GM19239 (cell line): ENCODE results near the gene OSBPL6.
"Not testable (repeated sequence)": the region's sequence is repeated elsewhere in the genome, so short reads cannot be mapped to it uniquely, and the experiment has no call there.

ENCODE experiments used
- DNase-seq: peaks from one replicate; pipeline ENCODE4 v3.0.0; 2011; ENCODE audit warnings: low spot score; ENCODE audit not compliant: insufficient read length
- FAIRE-seq: peaks from 2 replicates; lab custom pipeline; 2011; peaks lifted over from hg19 to GRCh38; lab: Jason Lieb, UNC

The OSBPL6 gene

DNA sequence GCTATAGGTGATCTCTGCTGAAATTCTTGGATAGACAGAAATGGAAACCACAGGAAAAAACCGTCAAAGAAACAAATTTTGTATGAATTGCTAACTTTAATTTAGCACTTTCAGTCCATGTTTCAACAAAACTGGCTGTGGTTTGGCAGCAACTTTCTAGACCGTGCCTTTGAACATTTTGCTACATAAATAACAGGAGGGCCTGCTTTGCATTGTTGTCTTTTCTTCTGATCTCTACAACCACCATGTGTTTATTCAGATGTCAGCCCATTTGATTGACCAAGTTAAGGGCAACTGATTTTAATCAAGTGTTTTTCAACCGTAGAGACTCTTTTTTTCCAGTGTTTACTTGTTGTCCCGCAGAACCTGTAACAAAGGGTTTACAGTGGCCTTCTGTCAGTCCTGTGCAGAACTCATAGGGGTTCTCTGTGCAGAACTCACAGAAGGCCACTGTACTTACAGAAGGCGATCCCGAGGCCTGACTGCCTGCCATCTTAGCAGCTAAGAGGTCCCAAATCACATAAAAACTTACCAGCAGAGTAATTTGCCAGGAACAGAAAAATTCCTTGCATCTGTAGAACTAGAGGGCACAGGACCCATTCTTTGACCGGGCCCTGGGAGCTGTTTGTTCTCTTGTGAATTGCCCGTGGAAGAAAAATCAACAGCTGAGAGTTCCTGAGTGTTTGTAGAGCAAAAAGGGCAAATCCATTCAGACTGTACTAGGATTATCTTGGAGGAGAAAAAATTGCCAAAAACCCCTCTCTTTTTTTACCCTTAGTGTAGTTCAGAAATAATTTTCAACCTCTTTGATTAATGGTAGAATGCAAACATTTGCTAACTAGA is 136.1 kb downstream of the OSBPL6 start:
- FAIRE-seq (no peak), DNase-seq (no peak)

DNA sequence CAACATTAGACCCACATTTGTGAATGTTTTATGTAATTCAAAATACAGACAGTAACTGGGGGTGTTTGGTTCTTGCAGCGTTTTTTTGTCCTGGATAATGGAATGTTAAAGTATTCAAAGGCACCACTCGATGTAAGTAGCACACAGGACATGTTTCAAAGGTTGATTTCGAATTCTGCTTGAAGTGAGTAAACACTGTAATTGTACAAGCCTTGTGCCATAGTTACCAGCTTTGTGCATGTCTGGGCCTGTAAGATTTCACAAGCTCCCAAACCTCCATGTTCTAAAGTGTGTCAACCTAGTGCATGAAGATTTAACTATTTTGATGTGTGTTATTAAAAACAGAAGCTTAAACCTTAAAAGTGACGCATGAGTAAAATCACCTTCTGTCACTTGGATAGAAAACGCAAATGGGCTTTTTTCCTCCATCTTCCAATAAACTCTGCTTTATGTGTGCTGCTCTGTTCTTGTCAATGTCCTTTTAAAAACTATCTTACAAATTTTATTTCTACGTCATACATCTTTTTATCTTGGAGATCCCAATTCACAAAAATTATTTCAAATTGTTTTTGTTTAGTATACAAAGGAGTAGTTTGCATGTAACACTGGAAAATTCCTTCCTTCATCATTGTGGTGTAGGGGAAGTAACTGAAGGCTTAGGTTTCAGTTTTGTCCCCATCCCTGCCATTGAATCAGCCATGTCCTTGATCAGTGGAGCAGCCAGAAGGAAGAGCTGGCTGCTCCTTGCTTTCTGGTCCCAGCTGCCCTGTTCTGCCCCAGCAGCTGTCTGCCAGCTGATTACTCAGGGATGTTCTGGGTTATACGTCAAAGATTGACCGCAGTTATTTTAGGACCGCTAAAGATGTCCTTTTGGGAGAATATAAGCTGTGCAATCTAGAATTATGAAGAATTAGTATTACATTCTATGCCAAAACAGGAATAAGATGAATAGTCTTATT is 137.4 kb downstream of the OSBPL6 start:
- no peak for FAIRE-seq

DNA sequence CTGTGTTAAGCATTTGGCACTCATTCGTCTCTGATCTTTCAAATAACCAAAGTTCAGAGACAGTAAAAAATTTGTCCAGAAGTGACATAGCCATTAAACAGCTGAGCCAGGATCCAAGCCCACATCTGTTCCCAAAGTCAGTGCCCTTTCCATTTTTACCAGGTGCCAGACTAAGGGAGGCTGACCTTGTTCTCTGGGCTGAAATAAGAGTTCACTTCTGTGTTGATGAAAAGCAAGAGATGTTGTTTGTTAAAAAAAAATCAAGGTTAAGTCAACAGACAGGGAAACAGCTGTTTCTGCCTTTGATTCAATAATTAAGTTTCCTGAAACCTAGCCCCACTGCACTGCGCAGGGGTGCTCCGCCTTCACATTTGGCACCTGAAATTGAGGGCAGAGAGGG is 139.5 kb downstream of the OSBPL6 start:
- DNase-seq (no peak), FAIRE-seq (no peak)

More for the DNA sequence above, 137.4 kb downstream of the OSBPL6 start:
- no peak for DNase-seq

DNA sequence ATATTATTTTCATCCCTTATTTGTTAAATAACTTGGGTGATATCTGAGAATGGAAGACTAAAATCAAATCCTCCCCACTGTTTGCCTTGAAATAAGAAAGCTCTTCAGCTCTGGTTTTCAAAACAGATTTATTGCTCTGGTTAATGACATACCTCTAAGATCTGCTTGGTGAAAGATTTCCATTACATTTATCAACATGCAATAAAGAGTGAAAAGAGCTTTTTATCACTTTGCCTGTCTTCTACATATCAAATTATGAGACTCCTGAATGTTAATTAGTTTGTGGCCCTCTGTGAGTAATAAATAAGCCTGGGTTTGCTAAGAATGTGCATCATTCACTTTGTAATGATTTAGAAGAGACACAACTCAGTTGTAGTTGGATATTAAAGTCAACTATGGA is 140.9 kb downstream of the OSBPL6 start:
- DNase-seq (no peak), FAIRE-seq (no peak)

DNA sequence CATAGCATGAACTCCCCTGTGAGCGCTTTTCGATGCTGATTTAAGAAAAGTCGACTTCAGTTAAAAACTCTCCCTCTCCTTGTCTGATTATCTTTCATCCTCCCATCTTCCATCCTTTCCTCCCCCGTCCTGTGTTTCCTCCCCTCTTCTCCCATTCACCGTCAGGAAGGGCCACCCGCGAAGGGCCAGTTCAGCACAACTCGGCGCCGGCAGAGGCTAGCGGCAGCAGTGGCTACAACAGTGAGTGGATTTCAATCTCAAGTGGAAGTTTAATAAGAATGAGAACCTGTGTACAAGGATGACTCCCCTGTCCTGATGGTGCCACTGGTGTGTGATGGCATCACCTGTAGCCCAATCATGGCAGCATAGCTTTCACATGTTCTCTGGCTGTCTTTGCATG is 149.8 kb downstream of the OSBPL6 start:
- FAIRE-seq = no peak

DNA sequence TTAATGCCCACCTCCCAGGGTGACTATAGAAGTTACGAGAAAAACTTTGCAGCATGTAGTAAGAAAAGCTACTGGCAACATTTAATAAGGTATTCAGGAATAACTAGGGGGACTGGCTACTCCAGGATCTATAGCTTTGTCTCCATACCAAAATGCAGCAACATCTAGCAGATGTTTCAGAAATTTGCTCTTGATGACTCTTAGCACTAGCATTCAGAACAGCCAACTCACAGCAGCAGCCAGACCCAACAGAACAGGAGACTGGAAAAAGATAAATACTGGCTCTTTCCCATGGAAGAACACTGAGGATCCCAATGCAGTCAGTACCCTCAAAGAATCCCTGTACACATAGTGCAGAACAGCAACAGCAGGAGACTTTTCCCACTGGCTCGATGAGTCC is 151.6 kb downstream of the OSBPL6 start:
- FAIRE-seq = no peak
- DNase-seq = no peak

More for the DNA sequence above, 149.8 kb downstream of the OSBPL6 start:
- DNase-seq = no peak

DNA sequence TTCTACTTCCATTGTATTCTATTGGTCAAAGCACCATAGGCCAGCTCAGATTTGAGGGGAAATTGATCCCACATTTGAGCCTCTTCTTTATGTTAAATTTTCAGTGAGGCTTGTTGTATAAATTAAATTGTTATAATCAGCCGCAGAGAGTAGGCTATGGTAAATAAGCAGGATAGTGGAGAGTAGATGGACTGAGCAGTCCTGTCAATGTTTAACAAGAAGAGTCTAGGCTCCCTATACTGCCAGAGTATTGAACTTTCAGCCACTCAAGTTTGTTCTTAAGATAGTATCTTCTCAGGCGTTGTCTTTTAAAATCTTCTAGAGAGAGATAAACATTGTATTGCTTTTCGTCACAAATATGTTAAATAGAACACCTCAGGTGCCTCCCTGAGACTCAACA is 155.7 kb downstream of the OSBPL6 start:
- no peak for DNase-seq
- no peak for FAIRE-seq

DNA sequence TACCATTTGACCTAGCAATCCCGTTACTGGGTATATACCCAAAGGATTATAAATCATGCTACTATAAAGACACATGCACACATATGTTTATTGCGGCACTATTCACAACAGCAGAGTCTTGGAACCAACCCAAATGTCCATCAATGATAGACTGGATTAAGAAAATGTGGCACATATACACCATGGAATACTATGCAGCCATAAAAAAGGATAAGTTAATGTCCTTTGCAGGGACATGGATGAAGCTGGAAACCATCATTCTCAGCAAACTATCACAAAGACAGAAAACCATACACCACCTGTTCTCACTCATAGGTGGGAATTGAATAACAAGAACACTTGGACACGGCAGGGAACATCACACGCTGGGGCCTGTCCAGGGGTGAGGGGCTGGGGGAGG is 163.4 kb downstream of the OSBPL6 start:
- not testable (repeated sequence) for DNase-seq, FAIRE-seq

DNA sequence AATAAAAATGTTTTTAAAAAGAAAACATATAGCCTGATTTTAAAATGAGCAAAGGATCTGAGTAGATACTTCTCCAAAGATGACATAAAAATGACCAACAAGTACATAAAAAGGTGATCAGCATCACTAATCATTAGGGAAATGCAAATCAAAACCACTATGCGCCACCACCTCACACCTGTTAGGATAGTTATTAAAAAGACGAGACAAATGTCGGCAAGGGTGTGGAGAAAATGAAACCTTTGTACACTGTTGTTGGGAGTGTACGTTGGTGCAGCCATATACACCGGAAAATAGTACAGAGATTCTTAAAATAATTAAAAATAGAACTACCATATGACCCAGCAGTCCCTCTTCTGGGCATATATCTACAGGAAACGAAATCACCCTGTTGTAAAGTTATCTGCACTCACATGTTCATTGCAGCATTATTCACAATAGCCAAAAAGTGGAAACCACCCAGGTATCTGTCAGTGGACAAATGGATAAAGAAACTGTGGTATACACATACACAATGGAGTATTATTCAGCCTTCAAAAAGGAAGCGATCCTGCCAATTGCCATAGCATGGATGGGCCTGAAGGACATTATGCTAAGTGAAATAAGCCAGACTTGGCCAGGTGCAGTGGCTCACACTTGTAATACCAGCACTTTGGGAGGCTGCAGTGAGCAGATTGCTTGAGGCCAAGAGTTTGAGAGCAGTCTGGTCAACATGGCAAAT is 165.0 kb downstream of the OSBPL6 start:
- FAIRE-seq (no peak), DNase-seq (no peak)

DNA sequence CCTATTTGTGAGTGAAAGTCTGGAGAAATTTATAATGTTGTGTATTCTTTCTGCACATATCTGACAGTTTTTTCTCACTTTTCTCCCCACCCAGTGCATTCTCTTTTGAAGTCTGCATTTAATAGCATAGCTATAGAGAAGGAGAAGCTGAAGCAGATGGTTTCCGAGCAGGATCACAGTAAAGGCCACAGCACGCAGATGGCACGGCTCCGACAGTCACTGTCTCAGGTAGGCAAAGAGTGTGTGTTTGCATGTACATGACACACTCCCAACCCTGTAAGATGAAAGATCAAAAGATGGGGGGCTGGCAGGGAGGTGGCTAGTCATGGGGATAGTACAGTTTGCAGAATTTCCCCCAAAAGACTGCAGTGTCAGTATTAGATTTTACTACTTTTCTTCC is 167.3 kb downstream of the OSBPL6 start:
- DNase-seq (no peak), FAIRE-seq (no peak)

DNA sequence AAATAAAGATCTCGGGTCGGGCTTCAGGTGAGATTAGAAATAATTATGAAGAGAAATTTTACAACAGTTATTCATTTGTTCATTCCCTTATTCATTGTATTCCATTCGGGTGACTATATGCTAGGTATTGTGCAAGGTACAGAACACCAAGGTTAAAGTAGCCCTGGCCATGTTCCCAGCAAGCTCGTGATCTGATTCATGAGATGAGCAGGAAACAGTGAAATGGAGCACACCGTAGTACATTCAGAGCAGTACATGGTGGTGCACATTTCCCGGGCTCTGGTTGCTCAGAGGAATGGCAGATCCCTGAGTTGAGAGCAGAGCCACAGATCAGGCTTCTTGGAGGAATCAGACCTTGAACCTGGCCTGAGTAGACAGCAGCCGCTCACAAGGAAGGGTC is 168.9 kb downstream of the OSBPL6 start:
- no peak for DNase-seq
- FAIRE-seq = no peak

DNA sequence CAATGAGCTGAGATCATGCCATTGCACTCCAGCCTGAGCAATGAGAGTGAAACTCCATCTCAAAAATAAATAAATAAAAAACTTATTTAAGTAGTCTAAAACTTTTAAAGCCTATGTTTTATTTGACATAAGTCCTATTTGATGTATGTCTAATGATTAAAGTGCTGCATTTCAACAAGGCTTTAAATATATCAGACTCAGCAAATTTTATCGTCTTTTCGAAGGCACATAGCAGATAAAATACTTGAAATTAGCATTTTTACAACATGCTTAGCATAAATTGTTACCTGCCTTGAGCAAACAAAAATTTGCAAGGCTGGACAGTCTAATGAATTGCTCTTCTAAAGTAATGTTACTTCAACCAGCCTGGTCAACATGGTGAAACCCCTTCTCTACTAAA is 170.8 kb downstream of the OSBPL6 start:
- DNase-seq = no peak

DNA sequence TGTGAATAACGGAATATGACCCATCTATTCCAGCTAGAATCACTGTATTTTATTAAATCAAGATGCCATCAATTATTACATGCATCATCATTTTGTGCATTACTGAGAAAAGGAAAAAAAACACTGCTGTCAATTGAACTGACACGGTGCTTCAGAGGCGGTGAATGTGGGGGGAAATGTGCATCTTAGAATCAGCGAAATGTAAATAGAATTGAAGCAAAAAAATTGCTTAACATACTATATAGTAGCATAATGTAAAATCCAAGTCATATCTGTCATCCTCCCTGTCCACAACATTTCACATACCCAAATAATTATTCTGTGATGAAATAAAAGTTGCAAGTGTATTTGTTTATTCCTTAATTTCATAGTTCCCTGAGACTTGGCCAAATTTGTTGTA is 172.1 kb downstream of the OSBPL6 start:
- FAIRE-seq (no peak), DNase-seq (no peak)

More for the DNA sequence above, 170.8 kb downstream of the OSBPL6 start:
- no peak for FAIRE-seq

DNA sequence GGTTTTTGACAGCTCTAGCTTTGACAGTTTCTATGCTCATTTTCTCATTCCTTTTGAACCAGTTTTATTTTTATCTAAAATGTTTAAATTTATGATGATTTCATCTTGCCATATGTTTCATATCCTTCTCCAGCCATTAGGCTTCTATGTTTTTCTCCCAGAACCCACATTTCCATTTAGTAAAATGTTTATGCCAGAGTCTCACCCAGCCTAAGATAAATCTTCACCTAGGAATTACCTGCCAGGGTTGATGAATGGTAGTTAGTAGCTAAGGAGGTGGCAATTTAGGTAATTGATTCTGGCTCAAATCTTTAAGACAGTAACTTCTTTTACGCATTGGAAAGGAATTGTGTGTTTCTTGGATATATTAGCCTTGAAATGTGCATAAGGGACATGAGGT is 173.0 kb downstream of the OSBPL6 start:
- FAIRE-seq = no peak

DNA sequence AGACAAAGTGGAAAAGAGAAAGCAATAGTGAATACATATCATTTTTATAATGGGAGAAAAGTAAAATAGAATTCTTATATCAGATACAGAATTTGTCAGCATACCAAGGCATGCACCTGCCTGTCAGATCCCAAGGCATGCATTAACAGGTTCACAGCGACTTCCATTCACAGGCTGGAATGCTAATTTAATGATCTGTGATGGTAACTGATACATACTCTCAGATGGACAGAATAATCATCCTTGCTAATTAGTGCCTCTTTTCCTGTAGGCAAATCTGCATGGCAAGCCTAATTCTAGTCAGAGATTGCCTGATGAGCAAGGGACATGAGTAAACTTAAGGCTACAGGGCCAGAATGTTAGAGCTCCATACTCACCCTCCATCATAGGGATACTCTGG is 180.6 kb downstream of the OSBPL6 start:
- FAIRE-seq (no peak), DNase-seq (no peak)

More for the DNA sequence above, 173.0 kb downstream of the OSBPL6 start:
- DNase-seq = no peak

DNA sequence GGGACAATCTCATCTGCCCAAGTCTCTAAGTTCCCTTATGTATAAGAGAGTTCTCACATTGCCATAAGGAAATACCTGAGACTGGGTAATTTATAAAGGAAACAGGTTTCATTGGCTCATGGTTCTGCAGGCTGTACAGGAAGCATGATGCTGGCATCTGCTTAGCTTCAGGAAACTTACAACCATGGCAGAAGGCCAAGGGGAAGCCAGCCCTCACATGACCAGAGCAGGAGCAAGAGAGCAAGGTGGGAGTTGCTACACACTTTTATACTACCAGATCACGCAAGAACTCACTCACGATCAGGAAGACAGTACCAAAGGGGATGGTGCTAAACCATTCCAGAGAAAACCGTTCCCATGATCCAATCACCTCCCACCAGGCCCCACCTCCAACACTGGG is 182.7 kb downstream of the OSBPL6 start:
- FAIRE-seq = no peak
- no peak for DNase-seq

DNA sequence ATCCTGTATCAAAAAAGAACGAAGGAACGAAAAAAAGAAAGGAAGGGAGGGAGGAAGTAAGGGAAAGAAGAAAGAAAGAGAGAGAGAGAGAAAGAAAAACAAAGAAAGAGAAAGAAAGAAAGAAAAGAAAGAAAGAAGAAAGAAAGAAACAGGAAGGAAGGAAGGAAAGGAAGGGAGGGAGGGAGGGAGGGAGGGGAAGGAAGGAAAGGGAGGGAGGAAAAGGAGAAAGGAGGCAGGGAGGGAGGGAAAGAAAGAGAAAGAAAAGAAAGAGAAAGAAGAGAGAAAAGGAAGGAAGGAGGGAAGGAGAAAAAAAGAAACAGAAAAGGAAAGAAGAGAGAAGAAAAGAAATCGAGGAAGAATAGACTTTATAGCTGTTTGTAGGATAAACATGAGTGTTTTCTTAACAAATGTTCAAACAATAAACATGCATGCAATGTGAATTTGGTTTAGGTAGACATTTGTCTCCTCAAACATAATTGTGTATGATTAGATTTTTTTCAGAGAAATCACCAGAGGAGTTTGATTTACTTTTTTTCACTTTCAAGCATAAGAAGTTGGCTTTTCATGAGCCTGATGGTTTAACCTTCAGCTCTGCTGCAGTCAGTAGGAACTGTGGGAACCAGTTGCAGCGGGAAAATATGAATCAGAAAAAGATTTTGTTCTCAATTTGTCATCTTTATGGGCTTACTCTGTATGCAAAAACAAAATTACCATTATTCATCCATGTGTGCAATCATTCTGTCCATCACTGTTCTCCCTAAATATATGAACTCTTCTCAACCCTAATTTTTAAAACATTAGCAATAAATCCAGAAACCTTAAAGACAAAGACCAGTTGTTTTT is 185.1 kb downstream of the OSBPL6 start:
- FAIRE-seq = no peak

DNA sequence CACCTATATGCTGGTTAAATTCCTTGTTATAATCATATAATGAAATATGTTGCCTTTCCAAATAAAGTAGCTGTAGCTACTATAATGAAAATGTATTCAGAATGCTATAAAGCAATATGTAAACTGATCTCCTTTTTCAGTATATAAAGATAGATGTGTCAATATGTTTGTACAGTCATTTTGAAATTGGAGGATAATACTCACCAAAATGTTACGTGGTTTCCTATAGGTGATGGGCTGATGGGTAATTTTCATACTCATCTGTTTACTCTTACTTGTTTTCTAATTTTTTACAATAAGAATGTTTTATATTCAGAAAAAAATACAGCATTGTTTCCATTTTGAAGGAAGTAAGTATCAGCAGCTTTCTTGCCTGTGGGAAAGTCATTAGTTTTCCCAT is 186.5 kb downstream of the OSBPL6 start:
- no peak for FAIRE-seq
- DNase-seq = no peak

More for the DNA sequence above, 185.1 kb downstream of the OSBPL6 start:
- DNase-seq = no peak

DNA sequence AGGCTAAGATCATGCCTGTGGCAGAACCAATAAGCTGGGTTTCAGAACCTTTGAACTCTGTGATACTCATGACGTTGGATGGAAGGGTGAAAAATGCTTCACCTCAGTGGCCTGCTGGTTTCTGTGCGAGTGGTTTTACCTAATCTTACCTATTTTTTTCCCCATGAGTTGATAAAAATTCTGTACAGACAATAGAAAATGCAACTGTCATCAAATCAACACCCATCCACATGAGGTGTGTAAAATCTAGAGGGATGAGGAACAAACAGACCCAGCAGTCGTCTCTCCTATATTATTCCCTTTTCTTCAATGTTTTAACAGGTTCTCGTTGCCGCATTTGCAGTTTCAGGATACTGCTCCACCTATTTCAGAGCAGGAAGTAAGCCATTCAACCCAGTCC is 189.4 kb downstream of the OSBPL6 start:
- FAIRE-seq (no peak), DNase-seq (no peak)
